Anterior cingulate cortex (tissue), 58 donors: Measurements from ENCODE around the gene GABRE.

Source experiments
- DNase-seq, 58 donors: peaks; one replicate each; lab custom pipeline; 2025; lab: John Stamatoyannopoulos, UW

The GABRE gene, protein sequence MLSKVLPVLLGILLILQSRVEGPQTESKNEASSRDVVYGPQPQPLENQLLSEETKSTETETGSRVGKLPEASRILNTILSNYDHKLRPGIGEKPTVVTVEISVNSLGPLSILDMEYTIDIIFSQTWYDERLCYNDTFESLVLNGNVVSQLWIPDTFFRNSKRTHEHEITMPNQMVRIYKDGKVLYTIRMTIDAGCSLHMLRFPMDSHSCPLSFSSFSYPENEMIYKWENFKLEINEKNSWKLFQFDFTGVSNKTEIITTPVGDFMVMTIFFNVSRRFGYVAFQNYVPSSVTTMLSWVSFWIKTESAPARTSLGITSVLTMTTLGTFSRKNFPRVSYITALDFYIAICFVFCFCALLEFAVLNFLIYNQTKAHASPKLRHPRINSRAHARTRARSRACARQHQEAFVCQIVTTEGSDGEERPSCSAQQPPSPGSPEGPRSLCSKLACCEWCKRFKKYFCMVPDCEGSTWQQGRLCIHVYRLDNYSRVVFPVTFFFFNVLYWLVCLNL

DNA sequence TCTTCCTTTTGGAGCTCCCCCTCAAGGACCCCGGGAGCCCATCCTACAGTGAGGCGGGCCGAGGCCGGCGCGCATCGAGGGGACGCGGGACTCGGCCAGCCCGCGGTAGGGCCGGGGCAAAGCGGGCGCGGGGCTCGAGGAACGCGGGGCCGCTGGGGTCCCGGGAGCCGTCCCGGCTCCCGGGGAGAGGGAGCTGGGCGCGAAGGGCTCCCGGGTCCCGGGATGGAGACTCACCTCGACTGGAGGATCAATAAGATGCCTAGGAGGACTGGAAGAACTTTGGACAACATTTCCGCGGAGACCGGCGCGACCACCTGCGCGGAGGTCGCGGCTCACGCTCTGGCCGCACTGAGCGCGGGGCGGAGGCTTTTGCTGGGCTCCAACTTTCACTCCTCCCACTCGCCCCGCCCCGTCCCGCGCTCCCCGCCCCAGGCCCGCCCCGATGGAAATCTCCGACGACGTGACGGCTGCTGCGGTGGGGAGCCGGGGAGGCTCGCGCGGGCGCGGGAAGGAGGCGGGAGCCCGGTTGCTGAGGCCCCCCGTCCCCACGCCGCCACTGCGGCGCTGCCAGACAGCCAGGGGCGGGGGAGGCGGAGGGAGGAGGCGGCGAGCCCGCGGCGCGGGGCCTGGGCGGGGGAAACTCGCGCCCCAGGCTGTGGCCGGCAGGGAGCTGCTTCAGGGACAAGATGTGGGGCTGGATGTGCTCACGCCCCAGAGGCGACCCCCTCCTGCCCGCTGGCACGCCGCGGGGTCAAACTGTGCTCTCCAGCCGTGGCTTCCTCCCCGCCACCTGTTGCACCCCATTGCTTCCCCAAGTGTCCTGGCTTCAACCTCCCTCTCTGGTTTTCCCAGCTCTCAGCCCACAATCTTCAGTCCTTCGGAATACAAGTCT, at the start of gene GABRE:
Gene GABRE (minus strand): TSS at position 341 of the 892 bp plus-strand sequence. CDS start 51 bp downstream, at position 290.
- peak in 1 of 58 donors; percentile 0 for DNase-seq

GRCh38 chrX:152020888-152021287, 46.4 kb upstream of the GABRE start:
- DNase-seq = no peak

GRCh38 chrX:151999813-152000212, 25.3 kb upstream of the GABRE start:
- no peak for DNase-seq

GRCh38 chrX:151997539-151997938, 23.1 kb upstream of the GABRE start:
- no peak for DNase-seq

GRCh38 chrX:151996347-151996746, 21.9 kb upstream of the GABRE start:
- no peak for DNase-seq

GRCh38 chrX:151994476-151994875, 20.0 kb upstream of the GABRE start:
- no peak for DNase-seq

DNA sequence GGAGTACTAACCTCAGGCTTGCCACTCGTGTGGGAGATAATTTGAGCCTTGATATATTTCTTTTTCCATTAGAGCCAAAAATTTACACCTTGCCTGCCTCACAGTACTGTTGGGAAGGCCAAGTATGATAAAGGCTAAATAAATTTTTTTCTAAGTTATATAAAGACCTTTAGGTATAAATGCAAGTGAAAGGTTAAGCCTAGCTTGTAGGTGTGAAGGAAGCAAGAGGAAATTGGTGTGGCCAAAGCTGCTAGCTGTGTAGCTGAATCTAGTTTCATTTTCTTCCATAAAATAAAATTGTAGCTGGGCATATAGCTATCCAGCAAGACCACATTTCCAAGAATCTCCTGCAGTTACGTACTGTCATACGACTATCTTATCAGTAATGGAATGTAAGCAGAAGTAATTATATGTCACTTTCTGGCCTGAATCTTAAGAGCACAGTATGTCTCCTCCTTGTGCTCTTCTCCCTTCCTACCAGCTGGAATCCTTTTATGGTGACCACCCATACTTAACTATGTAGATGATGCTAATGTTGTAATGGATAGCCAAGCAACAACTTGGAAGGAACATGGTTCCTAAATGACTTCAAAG, 14.3 kb upstream of the GABRE start:
- no peak for DNase-seq

- no peak for DNase-seq
Measured at GRCh38 chrX:151987108-151987507, 12.6 kb upstream of the GABRE start.

- DNase-seq = no peak
Measured at GRCh38 chrX:151985955-151986354, 11.5 kb upstream of the GABRE start.

DNA sequence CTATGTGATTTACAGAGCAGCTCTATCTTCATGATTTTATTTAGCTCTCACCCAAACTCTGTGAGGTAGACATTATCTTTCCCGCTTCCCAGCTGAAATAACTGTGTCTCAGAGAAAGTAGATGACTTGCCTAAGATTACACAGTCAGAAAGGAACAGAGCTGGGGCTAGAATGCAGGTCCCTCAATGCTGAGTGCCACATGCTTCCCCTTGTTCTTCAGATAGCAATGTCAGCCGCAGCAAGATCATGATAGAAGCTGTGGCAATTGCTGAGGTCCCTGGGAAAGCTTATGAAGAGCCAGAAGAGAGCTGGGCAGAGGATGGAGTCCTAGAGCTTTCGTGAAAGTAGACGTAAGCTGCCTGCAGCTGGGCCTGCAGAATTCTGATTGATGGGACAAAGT, 11.1 kb upstream of the GABRE start:
- DNase-seq = no peak

- DNase-seq = no peak
Measured at GRCh38 chrX:151984902-151985301, 10.4 kb upstream of the GABRE start.

DNA sequence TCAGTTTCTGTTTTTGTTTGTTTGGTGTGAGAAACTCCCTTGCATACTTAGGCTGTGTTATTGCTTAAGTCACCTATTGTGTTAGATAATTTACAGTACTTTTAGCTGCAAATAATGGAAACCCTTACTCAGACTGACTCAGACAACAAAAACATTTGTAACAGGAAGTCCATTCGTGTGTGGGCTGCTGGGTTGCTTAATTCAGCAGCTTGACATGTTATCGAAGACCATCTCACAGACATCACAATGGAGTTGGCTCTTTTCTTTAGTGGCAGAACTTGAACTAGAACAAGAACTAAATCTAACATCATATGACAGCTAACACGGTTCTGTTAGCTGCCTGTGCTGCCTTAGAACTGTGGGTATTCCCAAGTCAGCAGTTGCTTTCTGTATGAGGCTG, 9.9 kb upstream of the GABRE start:
- DNase-seq = no peak

GRCh38 chrX:151983186-151983585, 8.7 kb upstream of the GABRE start:
- no peak for DNase-seq

- DNase-seq = no peak
Measured at GRCh38 chrX:151982222-151982621, 7.7 kb upstream of the GABRE start.

DNA sequence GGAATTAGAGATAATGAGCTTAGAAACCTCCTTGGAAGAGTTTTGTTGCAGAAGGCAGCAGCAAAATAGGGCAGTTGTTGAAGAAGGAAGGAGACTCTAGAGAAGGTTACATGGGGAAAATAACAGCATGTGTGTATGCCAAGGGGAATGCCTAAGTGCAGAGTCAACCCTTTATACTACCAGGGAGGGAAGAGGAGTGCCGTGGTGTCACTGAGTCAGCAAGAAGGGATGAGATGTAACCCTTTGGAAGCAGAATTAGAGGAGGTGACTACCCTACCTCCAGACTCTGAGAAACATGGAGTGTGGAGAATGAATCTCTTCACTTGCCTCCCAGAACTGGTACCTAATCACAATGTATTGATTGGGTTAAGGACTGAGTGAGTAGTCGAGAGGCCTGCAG, 6.7 kb upstream of the GABRE start:
- DNase-seq = no peak

DNA sequence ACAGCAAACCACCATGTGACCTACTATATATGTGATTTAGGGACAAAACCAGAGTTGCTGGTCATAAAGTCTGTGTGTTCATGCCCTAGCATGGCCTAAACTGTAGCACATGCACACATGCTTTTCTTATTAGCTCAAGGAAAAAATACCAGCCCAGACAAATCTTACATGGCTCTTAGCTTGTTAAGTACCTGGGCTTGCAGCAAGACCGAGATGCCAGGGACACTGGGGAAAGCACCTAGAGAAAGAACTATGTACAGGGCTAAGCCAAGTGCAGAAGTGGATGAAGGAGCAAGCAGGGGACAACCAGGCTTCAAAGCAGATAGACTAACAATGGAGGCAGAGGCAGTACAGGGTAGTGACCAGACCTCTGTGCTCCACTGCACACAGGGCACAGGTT, 3.4 kb upstream of the GABRE start:
- no peak for DNase-seq

DNA sequence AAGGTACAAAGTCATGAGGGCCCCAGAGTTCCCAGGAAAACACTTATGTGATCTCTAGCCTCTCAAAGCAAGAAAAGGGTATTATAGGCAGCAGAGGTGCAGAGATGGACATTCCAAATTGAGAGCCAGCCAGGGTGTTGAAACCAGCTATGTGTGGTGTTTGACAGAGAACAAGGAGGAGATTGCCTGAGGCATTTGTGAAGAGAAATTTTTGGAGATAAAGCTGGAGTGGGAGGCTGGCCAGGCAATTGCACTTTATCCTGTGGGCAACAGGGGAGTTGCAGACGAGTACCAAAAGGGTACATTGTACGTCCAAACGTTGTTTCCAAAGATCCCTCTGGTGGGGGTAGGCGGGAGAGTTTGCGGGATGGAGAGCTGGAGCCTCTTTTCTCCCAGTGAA, 2.5 kb upstream of the GABRE start:
- no peak for DNase-seq

- DNase-seq = no peak
Measured at GRCh38 chrX:151975736-151976275, 1.3 kb upstream of the GABRE start.

DNA sequence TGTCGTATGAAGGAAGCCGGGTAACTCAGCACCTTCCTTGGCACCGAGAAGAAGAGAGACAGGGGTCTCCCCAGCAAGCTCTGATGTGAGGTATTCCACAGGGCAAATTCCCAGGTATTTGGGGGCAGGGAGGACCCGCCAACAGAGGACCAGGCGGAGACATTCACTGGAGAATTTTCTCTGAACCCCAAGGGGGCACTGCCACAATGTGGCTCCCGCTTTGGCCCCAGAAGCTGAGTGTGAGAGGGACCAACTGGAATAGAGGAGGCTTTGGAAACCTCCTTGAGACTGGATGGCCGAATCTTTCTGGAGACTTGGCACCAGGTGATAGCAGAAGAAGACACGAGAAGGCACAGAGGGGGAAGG, 735 bp upstream of the GABRE start:
- DNase-seq = no peak

GRCh38 chrX:151973851-151974335, 583 bp downstream of the GABRE start:
- DNase-seq = peak in 1 of 58 donors; percentile 1
